Stimulated activated CD4-positive, alpha-beta T cell treated with anti-CD3 and anti-CD28 coated beads, Interleukin-4, amount 100 ng/mL, for 1 hour (primary cell): ENCODE results near the gene E2F4.

Experiments used
- DNase-seq: peaks from one replicate; pipeline ENCODE4 v3.0.0-alpha.2; 2020

Gene E2F4

GRCh38 chr16:67158637-67159600 is 33.0 kb upstream of the E2F4 start:
- DNase-seq = peak; percentile 76

- DNase-seq = no peak
Observed at GRCh38 chr16:67161595-67162058, 30.3 kb upstream of the E2F4 start.

- no peak for DNase-seq
Observed at GRCh38 chr16:67162506-67163163, 29.3 kb upstream of the E2F4 start.

GRCh38 chr16:67163164-67163998 is 28.6 kb upstream of the E2F4 start:
- peak; percentile 49 for DNase-seq

GRCh38 chr16:67163999-67164558 is 27.9 kb upstream of the E2F4 start:
- DNase-seq = no peak

GRCh38 chr16:67164599-67165061 is 27.3 kb upstream of the E2F4 start, which contains the start of gene HSF4:
Gene HSF4 (plus strand): TSS chr16:67164745. CDS start chr16:67164812, 67 bp downstream.
- no peak for DNase-seq

- DNase-seq = no peak
Observed at GRCh38 chr16:67165121-67166078, 26.6 kb upstream of the E2F4 start.

- no peak for DNase-seq
Observed at GRCh38 chr16:67166110-67166547, 25.8 kb upstream of the E2F4 start.

GRCh38 chr16:67166598-67167168 is 25.3 kb upstream of the E2F4 start:
- DNase-seq = no peak

GRCh38 chr16:67167588-67167987 is 24.4 kb upstream of the E2F4 start:
- no peak for DNase-seq

- DNase-seq = no peak
Observed at GRCh38 chr16:67169011-67169451, 22.9 kb upstream of the E2F4 start.

- DNase-seq = no peak
Observed at GRCh38 chr16:67169642-67170167, 22.2 kb upstream of the E2F4 start.

GRCh38 chr16:67170168-67170948 is 21.6 kb upstream of the E2F4 start, which contains the start of gene NOL3:
Gene NOL3 (plus strand): TSS chr16:67170538.
- no peak for DNase-seq

- DNase-seq = no peak
Observed at GRCh38 chr16:67170949-67171649, 20.9 kb upstream of the E2F4 start.

- no peak for DNase-seq
Observed at GRCh38 chr16:67173323-67173722, 18.6 kb upstream of the E2F4 start.

GRCh38 chr16:67173808-67174705 is 17.9 kb upstream of the E2F4 start:
- peak; percentile 63 for DNase-seq

GRCh38 chr16:67174706-67175231 is 17.2 kb upstream of the E2F4 start:
- no peak for DNase-seq
